NT2/D1 (cell line): ENCODE measurements around the gene TSSC4.

ENCODE experiments used
- YY1 ChIP-seq: IDR thresholded peaks from 2 replicates; pipeline ENCODE4 v1.6.1; 2011; ENCODE audit not compliant: insufficient read length, insufficient read depth
- ZNF274 ChIP-seq: IDR thresholded peaks from 2 replicates; pipeline ENCODE4 v1.6.1; 2011; ENCODE audit warnings: mild to moderate bottlenecking, low read depth, low read length

DNA sequence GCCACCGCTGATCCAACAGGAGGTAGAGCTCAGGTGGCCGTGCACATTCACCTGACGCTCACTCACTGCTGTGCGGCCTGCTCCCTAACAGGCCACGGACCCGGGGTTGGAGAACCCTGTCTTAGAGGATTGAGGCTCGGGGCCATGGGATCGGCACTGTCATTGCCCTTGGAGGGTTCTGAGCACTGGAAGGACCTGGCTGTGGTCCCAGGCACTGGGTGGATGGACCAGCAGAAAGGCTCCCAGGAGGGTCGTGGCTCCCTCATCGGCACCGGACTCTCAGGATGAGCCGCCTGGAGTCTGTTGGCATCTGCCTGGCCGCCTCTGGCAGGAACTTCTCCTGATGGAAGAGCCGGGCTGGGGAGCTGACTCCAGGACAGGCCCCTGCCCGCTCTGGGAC is 50.8 kb downstream of the TSSC4 start:
- TF ChIP-seq YY1 (no peak), ZNF274 (no peak)
